TTC549 (cell line): ENCODE measurements around the gene PPP1R18.
"Not testable (repeated sequence)": the region's sequence is repeated elsewhere in the genome, so short reads cannot be mapped to it uniquely, and the experiment has no call there.

Source experiments
- FAIRE-seq: peaks from 2 replicates; lab custom pipeline; 2012; peaks lifted over from hg19 to GRCh38; lab: Jason Lieb, UNC

The PPP1R18 gene, protein sequence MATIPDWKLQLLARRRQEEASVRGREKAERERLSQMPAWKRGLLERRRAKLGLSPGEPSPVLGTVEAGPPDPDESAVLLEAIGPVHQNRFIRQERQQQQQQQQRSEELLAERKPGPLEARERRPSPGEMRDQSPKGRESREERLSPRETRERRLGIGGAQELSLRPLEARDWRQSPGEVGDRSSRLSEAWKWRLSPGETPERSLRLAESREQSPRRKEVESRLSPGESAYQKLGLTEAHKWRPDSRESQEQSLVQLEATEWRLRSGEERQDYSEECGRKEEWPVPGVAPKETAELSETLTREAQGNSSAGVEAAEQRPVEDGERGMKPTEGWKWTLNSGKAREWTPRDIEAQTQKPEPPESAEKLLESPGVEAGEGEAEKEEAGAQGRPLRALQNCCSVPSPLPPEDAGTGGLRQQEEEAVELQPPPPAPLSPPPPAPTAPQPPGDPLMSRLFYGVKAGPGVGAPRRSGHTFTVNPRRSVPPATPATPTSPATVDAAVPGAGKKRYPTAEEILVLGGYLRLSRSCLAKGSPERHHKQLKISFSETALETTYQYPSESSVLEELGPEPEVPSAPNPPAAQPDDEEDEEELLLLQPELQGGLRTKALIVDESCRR

DNA sequence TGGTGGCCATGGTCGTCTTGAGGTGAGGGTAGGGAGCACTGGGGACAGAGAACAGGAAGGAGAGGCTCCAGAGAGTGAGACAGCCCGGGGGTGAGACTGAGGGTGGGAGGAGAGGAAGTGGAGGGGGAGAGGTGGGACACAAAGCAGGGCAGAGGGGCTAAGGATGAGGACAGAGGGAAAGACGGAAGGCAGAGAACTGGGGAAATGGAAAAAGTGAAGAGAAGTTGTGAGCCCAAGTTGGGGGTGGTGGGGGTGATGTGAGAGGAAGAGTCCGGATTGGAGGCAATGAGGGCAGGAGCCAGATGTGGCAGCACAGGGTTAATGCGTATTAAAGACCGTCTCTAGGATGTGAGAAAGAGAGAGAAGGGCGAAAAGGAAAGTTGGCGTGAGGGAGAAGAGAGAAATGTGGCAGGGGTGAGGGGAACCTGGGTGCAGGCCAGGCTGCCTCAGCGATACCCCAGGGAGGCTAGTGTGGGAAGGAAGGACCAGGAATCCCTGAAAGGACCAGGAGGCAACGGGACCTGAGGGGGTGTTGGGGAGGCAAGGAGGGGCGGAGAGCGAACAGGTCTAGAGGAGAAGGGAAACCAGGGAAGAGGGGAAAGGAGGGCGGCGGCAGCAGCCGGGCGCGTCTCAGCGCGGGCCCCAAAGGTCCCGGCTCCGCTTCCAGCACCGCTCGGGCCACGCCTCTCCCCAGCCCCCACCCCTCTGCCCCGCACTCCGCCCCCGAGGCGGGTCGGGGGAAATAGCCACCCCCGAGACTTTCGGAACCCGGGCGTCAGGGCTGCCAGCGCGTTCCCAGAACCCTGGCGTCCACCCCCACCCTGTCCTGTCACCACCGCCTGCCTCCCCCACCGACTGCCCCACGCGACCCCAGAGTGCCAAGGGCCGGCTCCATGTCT is at the start of gene PPP1R18:
Gene PPP1R18 (minus strand): TSS at position 637 of the 899 bp plus-strand sequence. CDS start 627 bp downstream, at position 10.
- FAIRE-seq = no peak

- no peak for FAIRE-seq
These were observed 49.3 kb upstream of the PPP1R18 start for GRCh38 chr6:30735668-30736314.

GRCh38 chr6:30732237-30732943 is 45.9 kb upstream of the PPP1R18 start:
- FAIRE-seq = no peak

GRCh38 chr6:30730601-30731435 is 44.4 kb upstream of the PPP1R18 start:
- no peak for FAIRE-seq

DNA sequence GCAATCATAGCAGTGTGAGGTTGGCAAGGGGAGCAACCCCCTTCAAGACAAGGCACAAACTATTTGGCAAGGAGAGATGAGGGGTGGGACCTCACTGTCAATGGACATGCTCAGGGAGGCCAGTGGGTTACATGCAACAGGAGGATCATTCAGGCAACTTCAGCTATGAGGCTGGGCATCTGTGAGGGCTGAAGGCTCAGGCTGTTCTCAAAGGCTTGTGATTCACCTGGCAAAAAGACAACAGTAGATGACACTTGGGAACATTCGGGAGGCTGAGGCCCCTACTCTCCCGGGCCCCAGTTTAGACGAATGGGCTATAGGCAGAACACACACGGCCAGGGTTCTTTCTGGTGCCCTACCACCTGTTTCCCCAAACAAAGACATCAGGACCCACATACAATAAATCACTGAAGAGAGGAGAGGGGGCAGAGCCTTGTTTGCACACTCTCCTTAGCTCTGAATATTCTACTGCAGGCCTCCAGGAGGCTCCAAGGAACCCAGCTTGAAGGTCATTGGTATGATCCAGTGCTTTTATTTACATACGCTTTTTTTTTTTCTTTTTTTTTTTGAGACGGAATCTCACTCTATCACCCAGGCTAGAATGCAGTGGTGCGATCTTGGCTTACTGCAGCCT is 41.6 kb upstream of the PPP1R18 start:
- no peak for FAIRE-seq

- no peak for FAIRE-seq
These were observed 40.3 kb upstream of the PPP1R18 start for GRCh38 chr6:30726506-30727413.

DNA sequence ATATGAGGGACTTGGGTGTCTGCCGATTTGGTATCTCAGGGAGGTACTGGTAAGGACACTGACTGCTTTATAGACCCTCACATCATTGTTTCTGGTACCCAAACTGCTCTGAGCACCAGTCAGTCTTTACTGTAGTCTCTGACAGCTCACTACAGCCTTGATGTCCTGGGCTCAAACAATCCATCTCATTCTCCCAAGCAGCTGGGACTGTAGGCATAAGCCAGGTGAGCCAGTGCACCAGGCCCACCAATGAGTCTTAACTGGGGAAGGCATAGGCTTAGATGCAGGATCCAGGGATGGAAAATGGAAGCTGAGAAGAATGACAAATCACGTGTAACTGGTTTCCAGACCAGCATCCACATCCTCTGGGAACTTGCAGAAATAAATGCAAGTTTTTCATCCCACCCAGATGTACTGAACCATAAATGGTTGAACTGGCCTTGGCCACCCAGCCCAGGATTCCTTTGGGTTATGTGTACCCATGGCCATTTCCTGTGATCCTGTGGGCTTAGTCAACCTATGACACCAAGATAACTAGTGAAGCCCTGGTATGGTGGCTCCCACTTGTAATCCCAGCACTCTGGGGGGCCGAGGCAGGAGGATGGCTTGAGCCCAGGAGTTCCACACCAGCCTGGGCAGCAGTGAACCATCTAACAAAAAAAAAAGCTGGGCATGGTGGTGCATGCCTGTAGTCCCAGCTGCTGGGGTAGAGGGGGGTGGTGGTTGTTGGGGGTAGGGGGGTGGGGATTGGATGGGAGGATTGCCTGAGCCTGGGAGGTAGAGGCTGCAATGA is 39.5 kb upstream of the PPP1R18 start:
- no peak for FAIRE-seq

DNA sequence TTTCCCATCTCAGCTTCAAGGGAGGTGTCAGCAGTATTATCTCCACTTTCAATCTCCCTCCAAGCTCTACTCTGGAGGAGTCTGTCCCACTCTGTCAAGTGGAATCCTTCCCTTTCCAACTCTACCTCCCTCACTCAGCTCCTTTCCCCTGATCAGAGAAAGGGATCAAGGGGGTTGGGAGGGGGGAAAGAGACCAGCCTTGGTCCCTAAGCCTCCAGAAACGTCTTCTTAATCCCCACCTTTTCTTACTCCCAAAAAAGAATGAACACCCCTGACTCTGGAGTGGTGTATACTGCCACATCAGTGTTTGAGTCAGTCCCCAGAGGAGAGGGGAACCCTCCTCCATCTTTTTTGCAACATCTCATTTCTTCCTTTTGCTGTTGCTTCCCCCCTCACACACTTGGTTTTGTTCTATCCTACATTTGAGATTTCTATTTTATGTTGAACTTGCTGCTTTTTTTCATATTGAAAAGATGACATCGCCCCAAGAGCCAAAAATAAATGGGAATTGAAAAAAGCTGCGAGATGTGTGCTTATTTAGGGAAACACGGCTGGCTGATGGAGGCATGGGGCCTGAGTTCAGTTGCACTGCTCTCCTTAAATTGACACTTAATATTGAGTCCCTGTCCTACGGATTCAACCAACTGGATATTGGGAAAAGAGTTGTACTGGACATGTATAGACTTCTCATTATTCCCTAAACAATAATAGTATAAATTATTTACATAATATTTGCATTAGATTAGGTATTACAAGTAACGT is 38.6 kb upstream of the PPP1R18 start:
- FAIRE-seq = no peak

DNA sequence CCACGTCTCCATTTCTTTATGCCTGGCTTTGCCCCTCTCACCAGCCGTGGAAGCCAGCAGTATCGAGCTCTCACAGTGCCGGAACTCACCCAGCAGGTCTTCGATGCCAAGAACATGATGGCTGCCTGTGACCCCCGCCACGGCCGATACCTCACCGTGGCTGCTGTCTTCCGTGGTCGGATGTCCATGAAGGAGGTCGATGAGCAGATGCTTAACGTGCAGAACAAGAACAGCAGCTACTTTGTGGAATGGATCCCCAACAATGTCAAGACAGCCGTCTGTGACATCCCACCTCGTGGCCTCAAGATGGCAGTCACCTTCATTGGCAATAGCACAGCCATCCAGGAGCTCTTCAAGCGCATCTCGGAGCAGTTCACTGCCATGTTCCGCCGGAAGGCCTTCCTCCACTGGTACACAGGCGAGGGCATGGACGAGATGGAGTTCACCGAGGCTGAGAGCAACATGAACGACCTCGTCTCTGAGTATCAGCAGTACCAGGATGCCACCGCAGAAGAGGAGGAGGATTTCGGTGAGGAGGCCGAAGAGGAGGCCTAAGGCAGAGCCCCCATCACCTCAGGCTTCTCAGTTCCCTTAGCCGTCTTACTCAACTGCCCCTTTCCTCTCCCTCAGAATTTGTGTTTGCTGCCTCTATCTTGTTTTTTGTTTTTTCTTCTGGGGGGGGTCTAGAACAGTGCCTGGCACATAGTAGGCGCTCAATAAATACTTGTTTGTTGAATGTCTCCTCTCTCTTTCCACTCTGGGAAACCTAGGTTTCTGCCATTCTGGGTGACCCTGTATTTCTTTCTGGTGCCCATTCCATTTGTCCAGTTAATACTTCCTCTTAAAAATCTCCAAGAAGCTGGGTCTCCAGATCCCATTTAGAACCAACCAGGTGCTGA is 37.6 kb upstream of the PPP1R18 start:
- FAIRE-seq = not testable (repeated sequence)

DNA sequence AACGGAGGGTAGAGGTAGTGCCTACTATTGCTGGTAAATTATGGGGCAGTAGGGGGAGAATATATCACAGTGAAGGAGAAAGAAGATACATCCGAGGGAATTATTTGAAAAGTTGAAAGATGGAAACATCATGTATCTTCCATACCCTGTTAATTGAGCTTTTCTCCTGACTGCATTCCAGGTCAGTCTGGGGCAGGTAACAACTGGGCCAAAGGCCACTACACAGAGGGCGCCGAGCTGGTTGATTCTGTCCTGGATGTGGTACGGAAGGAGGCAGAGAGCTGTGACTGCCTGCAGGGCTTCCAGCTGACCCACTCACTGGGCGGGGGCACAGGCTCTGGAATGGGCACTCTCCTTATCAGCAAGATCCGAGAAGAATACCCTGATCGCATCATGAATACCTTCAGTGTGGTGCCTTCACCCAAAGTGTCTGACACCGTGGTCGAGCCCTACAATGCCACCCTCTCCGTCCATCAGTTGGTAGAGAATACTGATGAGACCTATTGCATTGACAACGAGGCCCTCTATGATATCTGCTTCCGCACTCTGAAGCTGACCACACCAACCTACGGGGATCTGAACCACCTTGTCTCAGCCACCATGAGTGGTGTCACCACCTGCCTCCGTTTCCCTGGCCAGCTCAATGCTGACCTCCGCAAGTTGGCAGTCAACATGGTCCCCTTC is 36.9 kb upstream of the PPP1R18 start:
- not testable (repeated sequence) for FAIRE-seq

GRCh38 chr6:30722280-30723112 is 36.1 kb upstream of the PPP1R18 start:
- FAIRE-seq = no peak

DNA sequence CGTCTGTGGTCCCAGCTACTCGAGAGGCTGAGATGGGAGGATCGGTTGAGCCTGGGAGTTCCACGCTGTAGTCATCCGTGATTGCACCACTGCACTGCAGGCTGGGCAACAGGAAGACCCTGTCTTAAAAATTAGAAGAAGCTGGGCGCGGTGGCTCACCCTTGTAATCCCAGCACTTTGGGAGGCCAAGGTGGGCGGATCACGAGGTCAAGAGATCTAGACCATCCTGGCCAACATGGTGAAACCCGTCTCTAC is 35.5 kb upstream of the PPP1R18 start:
- not testable (repeated sequence) for FAIRE-seq

DNA sequence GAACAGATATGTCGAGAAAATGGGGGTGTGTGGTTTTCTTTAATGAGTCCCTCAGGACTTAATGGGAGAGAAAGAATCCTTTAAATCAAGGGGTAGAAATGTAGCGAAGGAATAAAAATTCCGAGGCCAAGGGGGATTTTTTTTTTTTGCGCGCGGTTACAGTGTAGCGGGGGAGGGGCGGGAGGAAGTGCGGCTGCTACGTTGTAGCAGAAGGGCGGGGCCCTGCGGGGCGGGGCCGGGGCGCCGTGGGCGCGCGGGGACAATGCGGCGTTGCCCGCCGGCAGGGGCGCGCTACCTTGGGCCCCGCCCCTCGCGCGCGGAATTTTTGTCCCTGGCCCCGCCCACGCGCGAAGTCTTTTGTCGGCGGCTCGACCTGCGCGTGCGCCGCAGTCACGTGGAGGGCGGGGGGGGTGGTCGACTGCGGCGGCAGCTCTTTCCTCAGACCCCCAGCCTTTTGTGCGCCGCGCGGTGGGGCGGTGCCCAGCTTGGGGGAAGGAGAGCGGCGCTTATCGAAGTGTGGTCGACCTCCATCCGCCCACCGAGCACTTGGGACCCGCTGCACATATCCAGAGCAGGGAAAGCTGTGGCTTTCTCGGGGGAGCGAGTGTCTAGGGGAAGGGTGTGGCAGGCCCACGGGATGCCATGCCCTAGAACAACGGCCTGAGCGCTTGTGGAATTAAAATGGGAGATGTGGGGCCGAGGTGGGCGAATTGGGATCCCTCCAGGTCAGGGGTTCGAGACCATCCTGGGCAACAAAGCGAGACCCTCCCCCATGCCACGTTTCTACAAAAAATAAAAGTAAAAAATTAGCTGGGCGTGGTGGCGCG is 35.0 kb upstream of the PPP1R18 start:
- no peak for FAIRE-seq

DNA sequence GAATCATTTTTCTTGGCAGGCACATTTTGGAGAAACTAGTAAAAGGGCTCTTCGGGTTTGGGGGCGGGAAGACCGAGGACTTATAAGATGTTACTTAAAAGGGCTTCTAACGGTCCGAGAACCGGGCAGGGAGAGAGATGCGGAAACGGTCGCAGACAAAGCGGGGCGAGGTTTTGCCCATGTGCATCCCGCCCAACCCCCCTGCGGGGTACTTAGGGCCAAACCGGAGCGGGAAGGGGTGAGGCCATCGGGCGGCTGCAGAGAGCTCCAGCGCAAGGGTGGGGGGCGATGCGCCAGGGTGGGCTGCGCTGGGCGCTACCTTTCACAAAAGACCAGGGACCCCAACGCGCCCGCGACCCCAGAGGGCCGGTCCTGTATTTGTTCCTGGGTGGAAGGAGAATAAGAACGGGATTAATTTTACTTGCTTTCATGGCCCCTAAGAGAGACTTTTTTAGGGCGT is 34.3 kb upstream of the PPP1R18 start:
- FAIRE-seq = no peak
